PC-9 (cell line): ENCODE measurements around the gene RBM10.

Experiments used
- CTCF ChIP-seq: fragments of 200-600 bp; sonication (generic); conservative IDR thresholded peaks from 2 replicates; pipeline ENCODE4 v1.6.1; 2017; ENCODE audit warnings: mixed run types, antibody characterized with exemption, mild to moderate bottlenecking, moderate library complexity
- EZH2 ChIP-seq: fragments of 200-600 bp; sonication (generic); IDR thresholded peaks from 2 replicates; pipeline ENCODE4 v1.8.0; 2017; ENCODE audit warnings: antibody characterized with exemption, low read depth

DNA sequence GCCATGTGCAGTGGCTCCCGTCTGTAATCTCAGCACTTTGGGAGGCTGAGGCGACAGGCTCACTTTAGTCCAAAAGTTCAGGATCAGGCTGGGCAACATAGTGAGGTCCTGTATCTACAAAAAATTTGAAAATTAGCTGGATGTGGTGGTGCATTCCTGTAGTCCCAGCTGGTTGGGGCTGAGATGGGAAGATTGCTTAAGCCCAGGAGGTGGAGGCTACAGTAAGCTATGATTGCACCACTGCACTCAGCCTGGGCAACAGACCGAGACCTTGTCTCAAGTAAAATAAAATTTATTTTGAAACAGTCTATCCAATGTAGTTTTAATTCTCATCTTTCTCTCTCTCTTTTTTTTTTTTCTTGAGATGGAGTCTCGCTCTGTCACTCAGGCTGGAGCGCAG, 21.1 kb downstream of the RBM10 start:
- no peak for TF ChIP-seq EZH2
- TF ChIP-seq CTCF: no peak
